CD4-positive, alpha-beta T cell treated with Interleukin-17A for 4 hours (primary cell): Measurements from ENCODE around the gene CDC42BPG.

ENCODE experiments used
- DNase-seq: peaks from one replicate; pipeline ENCODE4 v3.0.0-alpha.2; 2020; ENCODE audit warnings: mixed read lengths

The CDC42BPG gene

DNA sequence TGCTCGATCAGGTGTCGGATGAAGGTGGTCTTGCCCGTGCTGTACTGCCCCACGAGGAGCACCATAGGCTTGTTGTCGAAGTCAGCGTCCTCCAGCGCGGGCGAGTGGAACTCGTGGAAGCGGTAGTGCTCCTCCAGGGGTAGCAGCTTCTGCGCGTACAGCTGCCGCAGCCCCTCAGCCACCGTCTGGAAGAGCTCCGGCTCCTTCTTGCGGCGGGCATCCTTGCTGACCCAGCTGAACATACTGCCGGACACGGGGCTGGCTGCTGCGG lies 33.7 kb upstream of the CDC42BPG start:
- DNase-seq, result no peak

DNA sequence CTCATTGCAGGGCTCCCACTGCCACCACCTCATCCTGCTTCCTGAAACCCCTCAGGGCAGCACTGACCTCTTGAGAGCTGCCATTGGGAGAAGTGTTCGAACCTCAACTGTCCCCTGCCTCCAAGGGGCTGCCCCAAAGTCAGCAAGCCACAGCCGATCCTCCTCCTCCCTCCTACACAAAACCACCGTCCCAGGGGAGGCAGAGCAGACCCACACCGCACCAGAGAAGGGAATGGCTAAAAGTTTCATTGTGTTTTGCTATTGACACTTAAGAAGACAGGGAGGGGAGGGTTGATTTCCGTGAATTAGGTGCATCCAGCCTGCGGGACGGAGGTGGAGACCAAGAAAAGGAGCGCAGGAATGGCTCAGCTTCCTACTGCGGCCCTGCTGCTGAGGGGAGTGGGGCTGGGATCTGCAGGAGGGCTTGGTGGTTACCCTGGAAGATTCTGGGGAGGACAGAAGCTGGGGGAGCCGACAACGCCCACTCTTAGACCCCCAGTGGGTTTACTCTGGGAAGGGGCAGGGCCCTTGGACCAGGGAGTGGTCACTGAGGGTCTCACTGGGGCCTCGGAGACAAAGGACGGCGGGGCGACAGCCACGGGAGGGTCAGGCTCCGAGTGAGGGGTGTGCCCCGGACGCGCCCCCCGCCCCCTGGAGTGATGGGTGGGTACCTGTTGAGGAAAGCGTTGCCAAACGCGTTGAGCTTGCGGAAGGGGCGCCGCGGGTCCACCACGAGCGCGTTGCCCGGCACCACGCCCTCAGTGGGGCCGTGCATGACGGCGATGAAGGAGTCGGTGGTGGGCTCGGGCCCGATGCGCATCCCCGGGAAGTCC lies 33.2 kb upstream of the CDC42BPG start:
- DNase-seq, result no peak

DNA sequence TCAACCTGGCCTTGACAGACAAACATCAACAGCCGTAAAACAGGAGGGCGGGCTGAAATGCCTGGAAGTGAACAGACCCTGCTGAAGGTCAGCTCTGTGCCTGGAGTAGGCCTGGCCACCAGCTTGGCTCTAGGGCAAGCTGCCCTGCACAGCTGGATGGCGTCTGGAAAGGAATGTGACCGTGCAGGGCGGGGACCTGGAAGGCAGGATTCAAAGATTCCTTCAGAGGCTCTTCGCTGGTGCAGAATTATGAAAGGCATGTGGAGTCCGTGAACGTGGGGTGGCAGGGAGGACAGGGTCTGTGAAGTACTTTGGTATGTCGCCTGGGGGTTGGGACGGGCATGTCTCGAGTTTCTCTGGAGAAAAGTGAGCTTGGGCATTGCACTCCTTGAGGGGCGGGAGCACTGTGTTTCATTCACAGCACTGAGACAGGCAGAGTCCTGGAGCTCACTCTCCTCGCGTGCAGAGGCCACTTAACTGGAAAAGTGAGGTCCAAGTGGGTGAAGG lies 32.4 kb upstream of the CDC42BPG start:
- peak; percentile 33 for DNase-seq

DNA sequence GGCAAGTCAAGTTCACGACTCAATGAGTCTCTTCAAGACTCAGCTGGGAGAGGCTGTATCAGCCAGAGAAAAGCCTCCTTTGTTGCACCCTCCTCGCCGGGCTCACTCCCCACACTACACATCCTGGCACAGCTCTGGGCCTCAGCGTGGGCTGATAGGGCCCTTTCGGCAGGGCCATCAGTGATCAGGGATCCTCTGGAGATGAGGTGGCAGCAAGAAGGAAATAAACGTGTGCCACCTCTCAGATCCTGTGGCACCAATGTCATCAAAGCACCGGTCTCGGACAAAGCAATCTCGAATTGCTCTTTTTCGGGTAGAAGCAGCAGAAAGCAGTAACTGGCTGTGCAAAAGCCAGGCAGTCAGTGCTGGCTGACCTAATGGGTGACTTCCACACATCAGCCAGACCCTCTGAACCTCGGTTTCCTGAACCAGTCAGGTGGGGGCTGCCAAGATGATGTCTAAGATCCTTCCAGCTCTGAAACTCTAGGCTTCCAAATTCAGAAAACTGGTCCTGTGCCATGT lies 31.8 kb upstream of the CDC42BPG start:
- DNase-seq, result peak; percentile 52

DNA sequence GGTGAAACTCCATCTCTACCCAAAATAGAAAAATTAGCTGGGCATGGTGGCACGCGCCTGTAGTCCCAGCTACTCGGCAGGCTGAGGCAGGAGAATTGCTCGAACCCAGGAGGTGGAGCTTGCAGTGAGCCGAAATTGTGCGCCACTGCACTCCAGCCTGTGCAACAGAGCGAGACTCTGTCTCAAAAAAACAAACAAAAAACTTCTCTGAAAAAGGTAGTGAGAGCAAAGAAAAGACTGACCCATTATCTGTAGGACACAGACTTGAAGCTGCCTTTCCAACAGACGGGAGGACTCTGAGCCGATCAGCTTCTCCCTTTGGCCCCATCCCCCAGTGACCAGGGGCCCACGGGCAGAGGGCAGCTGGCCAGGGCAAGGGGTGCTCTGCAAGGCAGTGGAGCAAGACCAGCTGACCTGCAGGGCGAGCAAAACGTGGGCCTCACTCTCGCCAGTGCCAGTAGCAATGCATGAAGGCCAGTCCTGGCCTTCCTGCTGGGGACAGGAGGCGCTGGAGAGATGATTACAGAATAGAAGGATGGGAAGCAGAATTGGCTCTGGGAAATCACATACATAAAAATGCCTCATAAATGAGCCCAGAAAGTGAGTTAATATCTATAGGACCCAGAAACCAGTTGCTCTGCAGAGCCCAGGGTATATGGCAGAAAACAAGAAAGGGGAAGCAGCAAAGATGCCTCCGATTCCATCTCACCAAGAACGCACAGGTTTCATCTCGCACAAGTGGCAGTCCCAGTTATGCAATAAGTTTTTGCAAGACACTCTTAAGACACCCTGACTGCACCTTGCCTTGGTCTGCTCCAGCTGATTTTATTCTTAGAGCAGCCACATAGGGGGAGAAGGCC lies 31.1 kb upstream of the CDC42BPG start:
- no peak for DNase-seq

DNA sequence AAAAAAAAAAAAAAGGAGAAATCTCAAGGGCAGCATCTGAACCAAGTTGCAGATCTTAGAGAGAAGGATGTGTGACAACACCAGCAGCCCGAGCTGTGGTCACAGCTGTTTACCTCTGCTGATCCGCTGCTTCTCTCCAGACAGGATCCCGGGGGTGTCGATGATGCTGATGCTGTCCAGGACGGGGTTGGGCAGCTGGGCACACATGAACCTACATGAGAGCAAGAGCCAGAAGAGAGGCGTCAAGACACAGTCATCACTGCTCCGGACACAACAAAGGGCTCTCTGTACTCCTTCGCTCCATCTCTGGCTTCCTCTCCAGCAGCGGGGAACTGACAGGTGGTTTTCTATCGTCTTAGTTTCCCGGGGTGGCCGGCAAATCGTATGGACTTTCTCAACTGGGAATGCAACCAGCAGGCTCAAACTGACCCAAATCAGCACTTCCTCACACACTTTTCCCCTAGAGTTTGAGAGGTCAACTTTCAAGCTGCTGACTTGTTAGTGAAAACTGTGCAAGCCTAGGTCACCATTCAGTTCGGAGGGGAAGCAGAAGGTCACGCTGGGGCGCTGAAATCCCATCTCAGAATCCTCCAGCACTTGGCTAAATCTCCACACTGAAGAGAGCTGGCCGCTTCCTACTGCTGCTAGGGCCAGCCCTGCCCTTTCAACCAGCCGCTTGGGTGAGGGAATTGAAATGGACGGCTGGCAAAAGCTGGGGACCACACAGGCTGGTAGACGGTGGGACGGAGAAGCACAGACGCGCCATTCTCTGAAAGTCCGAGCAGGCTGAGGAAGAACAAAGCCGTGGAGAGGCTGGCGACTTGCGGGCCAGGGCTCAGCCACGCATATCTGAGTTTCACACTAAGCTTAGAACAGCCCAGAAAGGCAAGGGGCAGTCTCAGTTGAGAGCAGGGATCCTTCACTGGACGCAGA lies 30.1 kb upstream of the CDC42BPG start:
- DNase-seq, result peak; percentile 55

DNA sequence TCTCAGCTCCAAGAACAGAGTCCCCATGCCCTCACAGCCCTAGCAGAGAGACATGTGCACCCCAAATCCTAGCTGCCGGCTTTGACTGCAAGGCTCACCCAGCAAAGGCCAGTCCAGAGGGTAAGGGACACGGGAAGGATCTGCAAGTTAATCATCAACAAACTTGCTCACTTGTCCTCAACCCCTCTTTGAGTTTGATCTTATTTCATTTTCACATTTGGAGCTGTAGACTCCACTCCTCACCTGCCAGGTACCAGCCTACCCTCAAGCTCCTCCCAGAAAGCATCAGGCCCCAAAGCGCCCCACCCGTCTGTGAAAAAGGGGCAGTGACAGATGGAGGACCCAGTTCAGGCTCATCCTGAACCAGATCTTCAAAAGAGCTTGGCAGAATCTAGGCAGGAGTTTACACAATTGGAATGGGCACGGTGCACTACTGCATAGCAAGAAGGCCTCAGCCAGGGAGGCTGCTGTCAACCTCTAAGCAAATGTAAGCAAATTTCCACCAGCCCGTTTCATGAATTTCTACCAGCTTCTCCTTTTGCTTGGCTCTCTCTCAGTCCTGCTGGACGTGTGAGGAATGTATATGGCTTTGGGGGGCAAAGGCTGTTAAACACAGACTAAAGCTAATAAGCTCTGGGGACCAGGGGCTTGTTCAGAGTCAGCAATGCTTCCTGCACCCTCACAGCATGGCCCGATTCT lies 28.5 kb upstream of the CDC42BPG start:
- peak; percentile 38 for DNase-seq

DNA sequence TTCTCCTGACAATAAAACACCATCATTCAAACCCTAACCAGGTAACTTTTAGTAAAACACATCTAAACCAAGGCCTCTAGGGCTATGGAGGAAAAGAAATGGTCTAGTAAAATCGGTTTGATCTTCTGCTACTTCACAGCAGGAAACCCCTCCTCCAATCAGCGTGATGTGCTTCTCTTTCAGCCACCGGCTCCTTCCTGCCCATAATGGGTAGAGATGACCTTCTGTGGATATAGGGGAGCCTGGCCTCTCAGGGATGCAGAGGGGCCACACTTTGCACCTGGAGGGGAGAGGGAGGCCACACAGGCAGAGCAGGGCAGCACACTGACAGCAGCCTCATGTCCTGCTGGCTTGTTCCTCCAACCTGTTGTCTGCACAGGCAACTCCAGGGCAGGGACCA lies 27.0 kb upstream of the CDC42BPG start:
- peak; percentile 42 for DNase-seq

DNA sequence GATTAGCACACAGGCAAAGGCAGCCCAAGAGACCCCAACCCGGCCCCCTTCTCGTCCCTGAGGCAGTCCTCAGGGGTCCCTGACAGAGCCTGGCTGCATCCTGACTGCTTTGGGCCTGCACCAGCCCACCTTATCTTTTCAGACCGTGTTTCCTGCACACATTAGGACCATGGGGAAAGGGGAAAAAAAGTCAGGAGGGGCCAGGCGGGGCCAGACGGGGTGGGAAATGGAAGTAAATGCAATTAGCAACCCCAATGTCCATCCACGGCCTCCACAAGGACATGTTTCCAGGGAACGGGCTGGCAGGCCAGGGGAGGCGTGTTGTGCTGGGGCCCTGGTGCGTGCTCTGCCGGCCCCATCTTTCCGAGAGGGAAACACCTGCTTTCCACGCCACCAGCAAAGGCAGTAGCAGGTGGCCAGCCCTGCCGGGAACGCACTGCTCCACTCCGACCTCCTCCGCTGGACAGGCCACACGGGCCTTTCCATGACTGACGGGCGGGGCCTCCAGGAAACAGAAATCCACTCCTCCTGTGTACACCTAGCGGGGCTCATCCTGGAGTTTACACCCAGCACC lies 26.5 kb upstream of the CDC42BPG start:
- DNase-seq, result no peak

DNA sequence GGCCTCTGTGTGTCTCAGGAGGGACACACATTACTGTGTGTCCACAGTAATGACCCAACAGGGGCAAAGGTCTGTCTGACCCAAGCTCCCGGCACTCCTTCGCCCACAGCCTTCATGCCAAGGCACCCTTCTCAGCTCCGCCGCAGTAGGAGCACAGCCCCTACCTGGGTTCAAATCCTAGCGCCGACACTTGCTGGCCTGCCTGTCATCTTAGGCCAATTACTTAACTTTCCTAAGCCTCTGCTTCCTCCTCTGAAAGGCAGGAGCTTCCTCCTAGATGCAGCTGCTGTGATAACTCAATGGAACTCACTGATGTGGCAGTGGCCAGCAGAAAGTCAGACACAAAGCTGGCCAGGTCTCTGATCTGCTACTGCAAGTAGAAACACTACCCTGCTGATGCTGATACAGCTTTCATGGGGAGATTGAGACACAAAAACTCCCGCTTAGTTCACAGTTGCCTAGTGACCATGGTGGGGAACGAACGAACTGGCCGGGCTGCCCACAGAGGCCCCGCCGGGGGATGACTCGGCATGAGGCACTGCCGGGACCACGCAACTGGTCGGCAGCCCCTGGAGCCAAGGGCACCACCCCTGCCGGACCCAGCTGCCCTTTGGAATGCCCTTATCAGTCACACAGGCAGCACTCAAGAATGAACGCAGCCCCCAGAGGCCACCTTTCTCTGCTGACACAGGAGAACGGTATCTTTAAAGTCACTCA lies 25.9 kb upstream of the CDC42BPG start:
- DNase-seq, result no peak

DNA sequence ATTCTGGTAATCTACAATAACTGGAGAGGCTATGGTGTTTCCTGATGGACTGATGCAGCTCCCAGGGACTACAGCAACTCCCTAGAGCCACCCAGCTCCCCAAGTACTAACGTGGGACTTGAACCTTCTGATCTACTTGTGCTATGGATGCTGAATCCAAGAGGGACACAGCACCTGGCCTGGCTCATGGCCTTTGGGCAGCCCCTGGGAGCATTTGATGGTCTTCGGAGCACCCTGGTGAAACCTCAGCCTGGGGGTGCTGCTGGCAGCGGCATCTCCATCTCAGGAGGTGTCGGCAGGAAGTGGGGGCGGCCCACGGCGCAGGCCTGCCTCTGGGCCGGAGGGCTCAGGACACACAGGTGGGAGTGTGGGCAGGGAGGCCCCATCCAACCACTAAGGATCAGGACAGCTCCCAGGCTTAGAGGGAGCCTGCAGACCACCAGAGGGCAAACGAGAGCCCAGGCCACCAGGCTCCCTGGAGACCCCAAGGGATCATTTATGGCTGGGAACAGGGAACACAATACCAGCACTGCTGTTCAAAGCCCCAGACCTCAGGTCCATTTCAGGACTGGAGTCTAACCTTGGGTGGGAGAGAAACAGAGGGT lies 25.2 kb upstream of the CDC42BPG start:
- DNase-seq, result peak; percentile 51

DNA sequence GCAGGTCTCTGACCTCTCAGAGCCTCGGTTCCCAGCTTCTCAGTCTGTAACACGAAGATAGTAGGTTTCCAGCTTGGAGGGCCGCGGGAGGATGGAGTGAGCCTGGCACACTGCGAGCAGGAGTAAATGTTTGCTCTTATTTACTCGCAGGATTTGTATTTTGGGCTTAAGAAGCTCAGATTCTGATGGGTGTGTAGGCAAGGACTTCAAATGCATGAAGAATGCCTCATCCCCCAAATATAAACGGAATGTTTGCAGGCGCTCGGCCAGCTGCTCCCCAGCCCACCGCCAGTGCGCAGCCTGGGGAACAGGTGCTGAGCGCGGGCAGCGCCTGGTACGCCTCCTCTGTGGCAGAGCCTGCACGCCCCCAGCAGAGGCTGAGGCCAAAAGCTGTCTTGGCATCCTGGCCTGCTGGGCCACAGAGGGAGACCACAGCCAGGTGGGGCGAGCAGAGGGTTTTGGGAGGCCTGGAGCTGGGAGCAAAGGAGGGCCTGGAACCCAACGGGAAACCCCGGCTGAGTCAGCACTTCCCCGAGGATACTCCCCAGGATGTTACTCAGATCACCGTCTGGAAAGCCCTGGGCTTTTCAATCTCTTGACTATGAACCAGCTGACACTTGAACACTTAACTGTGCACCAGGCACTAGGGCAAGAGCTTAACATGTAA lies 24.6 kb upstream of the CDC42BPG start:
- DNase-seq, result peak; percentile 61

DNA sequence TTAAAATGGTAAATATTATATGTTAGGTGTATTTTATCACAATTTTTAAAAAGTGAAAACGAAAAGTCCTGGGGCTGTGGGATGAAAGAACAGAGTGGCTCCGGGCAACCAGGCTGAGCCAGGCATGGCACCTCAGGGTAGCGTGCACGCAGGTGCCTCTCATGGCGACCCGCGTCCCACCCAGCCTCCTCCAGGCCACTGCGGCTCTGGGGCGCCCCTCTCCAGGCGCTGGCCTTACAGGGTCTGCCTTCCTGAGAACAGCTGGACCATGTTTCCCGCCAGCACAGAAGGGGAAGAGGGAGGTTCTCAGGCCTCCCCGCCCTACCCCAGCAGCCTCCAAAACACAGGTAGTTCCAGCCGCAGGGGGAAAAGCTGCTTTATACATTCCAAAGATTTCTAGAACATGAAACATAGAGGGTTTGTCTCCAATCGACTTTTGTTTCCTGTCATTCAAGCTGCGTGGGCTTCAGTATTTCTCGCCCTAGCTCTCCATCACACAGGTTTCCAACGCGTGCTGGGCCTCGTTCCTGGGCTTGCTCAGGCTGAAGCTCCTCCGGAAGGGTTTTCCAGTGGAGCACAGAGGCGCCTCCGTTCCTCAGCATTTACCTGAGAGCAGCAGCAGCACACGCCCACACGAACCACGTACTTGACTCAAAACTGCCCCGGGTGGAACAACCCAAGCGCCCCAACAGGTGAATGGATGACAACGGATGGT lies 23.5 kb upstream of the CDC42BPG start:
- peak; percentile 35 for DNase-seq

DNA sequence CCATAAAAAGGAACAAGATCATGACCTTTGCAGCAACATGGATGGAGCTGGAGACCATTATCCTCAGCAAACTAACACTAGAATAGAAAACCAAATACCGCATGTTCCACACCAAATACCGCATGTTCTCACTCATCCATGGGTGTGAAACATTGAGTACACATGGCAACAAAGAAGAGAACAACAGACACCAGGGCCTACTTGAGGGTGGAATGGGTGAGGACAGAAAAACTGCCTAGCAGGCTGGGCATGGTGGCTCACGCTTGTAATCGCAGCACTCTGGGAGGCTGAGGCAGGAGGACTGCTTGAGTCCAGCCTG lies 21.7 kb upstream of the CDC42BPG start:
- no peak for DNase-seq

DNA sequence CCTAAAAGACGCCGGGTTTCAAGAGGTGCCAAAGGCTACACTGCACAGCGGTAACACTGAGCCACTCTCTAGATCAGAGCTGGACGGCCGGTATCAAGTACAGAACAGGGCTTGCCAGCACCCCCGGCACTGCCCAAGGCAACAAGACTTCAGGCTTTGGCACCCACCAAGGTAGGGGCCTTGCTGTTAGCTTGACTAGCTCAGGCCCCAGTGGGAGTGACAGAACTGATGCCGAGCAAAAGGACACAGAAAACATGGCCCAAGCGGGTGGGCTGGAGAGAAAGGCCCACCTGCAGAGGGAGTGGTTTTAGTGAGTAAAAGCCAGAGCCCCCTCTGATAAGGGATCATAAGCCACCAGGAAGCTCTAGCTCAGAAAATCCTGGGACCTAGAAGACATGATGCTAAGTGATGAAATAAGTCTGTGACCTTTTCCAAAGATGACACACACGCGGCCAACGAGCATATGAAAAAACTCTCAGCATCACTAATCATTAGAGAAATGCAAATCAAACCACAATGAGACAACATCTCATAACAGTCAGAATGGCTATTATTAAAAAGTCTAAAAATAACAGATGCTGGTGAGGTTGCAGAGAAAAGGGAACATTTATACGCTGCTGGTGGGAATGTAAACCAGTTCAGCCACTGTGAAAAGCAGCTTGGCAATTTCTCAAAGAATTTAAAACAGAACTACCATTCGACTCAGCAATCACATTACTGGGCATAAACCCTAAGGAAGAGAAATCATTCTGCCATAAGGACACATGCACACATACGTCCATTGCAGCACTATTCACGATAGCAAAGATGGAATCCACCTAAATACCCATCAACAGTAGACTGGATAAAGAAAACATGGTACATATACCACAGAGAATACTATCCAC lies 21.1 kb upstream of the CDC42BPG start:
- peak; percentile 62 for DNase-seq

DNA sequence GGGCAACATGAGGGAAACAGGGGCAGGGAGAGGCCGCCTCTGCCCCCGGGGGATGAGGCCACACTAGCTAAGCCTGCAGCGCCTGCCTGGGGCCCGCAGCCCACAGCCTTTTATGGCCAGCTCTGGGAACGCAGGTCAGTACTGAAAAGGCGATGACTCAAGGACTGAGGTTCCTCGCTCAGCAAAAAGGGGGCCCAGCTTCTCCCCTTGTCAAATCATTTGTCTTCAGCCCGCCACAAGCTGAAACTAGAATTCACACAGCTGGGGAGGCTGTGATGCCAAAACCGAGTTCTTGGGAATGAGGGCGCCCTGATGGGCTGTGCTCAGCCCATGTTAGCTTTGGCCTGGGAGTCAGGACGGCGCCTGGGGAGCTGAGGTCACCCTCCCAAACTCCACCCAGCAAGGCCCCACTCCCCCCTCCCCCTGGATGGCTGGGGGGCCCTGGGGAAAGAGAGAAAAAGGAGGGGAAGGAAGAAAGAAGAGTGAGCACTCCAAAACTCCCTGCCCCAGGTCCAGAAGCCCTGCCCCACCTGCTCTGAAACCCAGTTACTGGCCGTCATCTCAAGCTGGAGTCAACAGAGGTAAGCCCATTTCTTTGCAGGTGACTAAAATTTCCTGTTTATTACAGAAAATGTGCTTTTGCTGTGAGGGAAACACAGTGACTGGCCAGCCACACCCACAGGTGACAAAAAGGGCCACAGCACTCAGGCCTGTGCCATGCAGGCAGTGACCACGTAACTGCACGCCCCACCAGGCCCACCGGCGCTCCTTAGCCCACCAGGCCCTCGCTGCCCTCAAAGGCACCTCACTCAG lies 20.2 kb upstream of the CDC42BPG start:
- DNase-seq, result peak; percentile 62

DNA sequence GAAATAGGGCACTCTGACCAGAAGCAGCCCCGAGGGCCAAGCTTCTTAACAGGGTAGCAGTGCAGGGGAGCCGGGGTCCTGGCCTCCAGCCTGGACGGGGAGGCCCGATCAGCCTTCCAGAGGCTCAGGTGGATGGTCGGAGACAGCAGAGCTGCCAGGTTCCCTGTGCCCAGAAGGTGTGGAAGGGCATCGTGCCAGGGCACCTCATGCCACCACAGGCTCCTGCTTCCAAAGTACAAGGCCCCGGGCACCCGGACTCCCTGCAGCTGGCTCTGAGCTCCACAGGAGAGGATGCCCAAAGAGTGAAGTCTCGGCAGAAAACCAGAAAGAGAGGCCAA lies 19.7 kb upstream of the CDC42BPG start:
- DNase-seq, result no peak
